GM13977 (cell line): ENCODE measurements around the gene MME.

Source experiments
- DNase-seq: peaks from one replicate; pipeline ENCODE4 v3.0.0; 2012; ENCODE audit warnings: low spot score
- in situ Hi-C: fragments of 300-500 bp; cut with MboI; formaldehyde crosslinking; loops from one replicate; pipeline ENCODE4 v1.12.0; 2022; ENCODE audit warnings: low sequenced_read_pairs, low pct_unique_long_range_greater_than_20kb, mixed read lengths, inconsistent platforms; ENCODE audit not compliant: unreplicated experiment
- TF ChIP-seq, protein P1 (sequence below): IDR thresholded peaks from 2 replicates; pipeline ENCODE4 v1.5.1; 2012; ENCODE audit warnings: mild to moderate bottlenecking, control low read depth; ENCODE audit not compliant: insufficient read depth; ENCODE audit errors: extremely low read depth, missing control alignments

MME gene

DNA sequence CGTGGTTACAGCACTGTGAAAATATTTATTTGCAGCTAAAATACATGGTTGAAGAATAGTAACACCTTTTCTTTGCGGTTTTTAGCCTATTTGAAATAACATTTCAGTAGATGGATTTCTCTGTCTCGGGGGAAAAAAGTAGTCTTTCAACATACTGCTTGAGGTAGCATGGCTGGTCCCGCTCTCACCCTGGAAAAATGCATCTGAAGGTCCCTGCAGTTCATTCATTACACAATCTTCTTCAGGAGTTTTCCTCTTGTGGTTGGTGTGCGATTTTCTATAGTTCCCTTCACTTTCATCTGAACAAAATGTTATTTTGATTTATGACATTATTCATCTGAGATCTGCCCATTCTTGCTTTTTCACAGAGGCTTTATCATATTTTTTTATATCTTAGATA lies 137.5 kb downstream of the MME start:
- TF ChIP-seq, protein P1, sequence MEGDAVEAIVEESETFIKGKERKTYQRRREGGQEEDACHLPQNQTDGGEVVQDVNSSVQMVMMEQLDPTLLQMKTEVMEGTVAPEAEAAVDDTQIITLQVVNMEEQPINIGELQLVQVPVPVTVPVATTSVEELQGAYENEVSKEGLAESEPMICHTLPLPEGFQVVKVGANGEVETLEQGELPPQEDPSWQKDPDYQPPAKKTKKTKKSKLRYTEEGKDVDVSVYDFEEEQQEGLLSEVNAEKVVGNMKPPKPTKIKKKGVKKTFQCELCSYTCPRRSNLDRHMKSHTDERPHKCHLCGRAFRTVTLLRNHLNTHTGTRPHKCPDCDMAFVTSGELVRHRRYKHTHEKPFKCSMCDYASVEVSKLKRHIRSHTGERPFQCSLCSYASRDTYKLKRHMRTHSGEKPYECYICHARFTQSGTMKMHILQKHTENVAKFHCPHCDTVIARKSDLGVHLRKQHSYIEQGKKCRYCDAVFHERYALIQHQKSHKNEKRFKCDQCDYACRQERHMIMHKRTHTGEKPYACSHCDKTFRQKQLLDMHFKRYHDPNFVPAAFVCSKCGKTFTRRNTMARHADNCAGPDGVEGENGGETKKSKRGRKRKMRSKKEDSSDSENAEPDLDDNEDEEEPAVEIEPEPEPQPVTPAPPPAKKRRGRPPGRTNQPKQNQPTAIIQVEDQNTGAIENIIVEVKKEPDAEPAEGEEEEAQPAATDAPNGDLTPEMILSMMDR, result no peak
- DNase-seq, result no peak
- in situ Hi-C loops, result no loop called here

DNA sequence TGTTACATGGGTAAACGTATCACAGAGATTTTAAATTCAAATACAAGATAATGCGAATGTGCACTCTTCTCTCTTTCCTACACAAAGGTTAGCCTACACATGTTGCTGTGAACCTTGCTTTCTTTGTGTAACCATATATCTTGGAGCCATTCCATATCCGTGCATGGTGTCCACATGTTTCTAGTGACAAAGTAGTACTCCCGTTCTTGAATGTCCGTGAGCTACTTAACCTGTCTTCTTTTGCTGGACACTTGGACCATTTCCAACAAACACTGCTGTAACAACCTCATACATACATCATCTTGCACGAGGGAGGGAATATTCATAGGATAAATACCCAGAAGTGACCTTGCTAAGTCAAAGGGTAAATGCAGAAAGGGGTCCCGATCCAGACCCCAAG lies 138.3 kb downstream of the MME start:
- no peak for DNase-seq
- in situ Hi-C loops, result no loop called here
- TF ChIP-seq, protein P1, result no peak

DNA sequence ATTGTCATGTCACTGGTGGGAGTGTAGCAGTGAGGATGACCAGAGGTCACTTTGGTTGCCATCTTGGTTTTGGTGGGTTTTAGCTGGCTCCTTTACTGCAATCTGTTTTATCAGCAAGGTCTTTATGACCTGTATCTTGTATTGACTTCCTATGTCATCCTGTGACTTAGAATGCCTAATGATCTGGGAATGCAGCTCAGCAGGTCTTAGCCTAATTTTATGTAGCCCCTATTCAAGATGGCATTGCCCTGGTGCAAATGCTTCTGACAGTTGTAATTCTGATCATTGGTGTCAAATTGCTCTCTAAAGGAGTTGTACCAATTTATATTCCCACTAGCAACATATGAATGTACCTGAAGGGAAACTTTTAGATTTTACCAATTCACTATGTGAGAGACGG lies 139.0 kb downstream of the MME start:
- TF ChIP-seq, protein P1, result no peak

DNA sequence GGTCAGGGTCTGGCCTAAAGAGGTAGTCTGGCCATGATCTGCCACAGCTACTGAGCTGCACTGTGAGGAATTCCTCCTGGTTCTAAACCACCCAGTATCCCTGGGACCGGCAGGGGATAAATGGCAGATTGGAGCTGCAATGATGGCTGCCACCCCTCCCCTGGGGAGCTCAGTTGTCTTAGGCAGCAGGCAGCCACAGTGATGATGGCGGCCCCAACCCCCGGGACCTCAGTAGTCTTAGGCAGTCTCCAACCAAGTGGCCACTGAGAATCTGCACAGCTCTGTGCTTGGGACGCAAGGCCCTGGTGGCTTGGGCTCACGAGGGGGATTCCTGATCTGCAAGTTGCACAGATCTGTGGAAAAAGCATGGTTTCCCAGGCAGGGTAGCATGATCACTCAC lies 145.3 kb downstream of the MME start:
- in situ Hi-C loops, result no loop called here
- TF ChIP-seq, protein P1, result no peak
- no peak for DNase-seq

More for the DNA sequence above, 139.0 kb downstream of the MME start:
- in situ Hi-C loops, result no loop called here
- no peak for DNase-seq

DNA sequence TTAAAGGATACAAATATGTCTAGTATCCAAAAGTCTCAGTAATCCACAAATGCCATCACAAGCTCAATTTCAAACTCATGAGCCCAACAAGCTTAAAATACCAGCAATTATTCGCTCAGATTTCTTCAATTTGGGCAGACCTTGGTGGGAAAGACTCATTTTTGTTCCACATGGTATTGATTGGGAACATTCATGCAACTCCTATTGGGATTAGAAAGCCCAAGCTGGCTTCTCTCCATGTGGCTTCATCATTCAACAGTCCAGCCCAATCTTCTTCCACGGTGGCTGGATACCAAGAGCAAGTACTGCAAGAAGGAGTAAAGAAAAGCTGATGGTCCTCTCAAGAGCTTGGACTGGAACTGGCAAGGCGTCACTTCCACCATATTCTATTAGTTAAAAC lies 147.0 kb downstream of the MME start:
- TF ChIP-seq, protein P1, result no peak
- no peak for DNase-seq
- in situ Hi-C loops, result no loop called here

DNA sequence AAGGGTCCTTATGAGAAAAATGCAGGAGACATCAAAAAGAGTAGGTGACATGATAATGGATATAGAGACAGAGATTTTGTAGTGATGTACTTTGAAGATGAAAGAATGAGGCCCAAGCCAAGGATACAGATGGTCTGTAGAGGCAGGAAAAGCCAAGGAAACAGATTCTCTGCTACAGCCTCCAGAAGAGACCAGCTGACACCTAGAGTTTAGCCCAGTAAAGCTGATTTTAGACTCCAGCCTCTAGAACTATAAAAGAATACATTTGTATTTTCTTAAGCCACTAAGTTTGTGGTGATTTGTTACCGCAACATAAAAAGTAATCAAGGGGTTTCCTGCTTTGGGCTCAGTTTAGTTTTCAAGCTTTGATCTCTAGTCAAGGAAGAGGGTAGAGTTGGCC lies 148.6 kb downstream of the MME start:
- DNase-seq, result no peak
- TF ChIP-seq, protein P1, result no peak
- in situ Hi-C loops, result no loop called here

DNA sequence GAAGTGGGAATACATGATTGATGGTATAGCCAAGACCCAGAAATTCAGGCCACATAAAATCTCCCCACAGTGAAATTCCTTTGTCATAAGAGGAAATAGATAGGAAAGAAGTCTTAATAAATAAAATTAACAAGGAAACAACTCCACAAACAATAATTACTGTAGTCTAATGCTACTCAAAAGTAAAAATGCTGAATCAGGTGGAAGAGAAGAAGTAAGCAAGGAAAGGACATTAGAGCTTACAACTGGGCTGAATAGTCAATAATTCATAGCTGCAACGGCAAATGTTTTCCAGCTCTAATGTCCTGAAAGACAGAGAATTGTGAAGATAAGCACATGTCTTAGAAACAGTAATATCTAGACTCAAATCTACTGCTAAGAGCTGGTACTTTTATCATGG lies 149.0 kb downstream of the MME start:
- no peak for DNase-seq
- TF ChIP-seq, protein P1, result no peak
- in situ Hi-C loops, result no loop called here
